BLaER1 (cell line): ENCODE results near the gene ETDA.

Source experiments
- H3K27ac ChIP-seq: shearing (Covaris generic); formaldehyde crosslinking; 2 replicates; pipeline ENCODE4 v1.8.1; 2022
- H3K27me3 ChIP-seq: shearing (Covaris generic); formaldehyde crosslinking; 2 replicates; pipeline ENCODE4 v1.8.1; 2022
- H3K36me3 ChIP-seq: shearing (Covaris generic); formaldehyde crosslinking; 2 replicates; pipeline ENCODE4 v1.8.1; 2022
- H3K4me1 ChIP-seq: shearing (Covaris generic); formaldehyde crosslinking; 2 replicates; pipeline ENCODE4 v1.8.1; 2022
- H3K4me2 ChIP-seq: shearing (Covaris generic); formaldehyde crosslinking; 2 replicates; pipeline ENCODE4 v1.8.1; 2022
- H3K4me3 ChIP-seq: shearing (Covaris generic); formaldehyde crosslinking; 2 replicates; pipeline ENCODE4 v1.8.1; 2022
- H3K9ac ChIP-seq: shearing (Covaris generic); formaldehyde crosslinking; 2 replicates; pipeline ENCODE4 v1.8.1; 2022
- H3K9me3 ChIP-seq: shearing (Covaris generic); formaldehyde crosslinking; 2 replicates; pipeline ENCODE4 v1.8.1; 2022
- H4K20me1 ChIP-seq: shearing (Covaris generic); formaldehyde crosslinking; 2 replicates; pipeline ENCODE4 v1.8.1; 2022
- Cebpa-rat ChIP-seq: shearing (Covaris generic); IDR thresholded peaks from 2 replicates; pipeline ENCODE4 v1.8.1; 2022

ETDA gene

DNA sequence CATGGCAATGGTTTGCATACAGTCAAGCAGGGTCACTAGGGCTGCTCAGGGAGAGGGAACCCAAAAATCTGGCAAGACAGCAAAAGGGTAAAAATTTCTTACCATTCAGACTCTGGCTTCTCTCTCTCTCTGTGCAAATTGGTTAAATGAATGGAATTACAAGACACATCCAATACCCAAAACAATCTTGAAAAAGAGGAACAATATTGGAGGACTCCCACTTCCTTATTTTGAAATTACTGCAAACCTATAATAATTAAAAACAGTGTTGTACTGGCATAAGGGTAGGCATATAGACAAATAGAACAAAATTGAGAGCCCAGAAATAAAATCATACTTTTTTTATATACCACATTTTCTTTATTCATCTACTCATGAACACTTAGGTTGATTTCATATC, 24.1 kb downstream of the ETDA start:
- peaks cover 35% of the 10 kb centered on the region for H3K9me3 ChIP-seq
- H3K4me3 ChIP-seq: no peak overlapping the region
- TF ChIP-seq Cebpa-rat: no peak
- no peak overlapping the region for H3K9ac ChIP-seq
- H3K36me3 ChIP-seq: no peaks in the 10 kb centered on the region
- no peaks in the 10 kb centered on the region for H4K20me1 ChIP-seq
- H3K4me1 ChIP-seq: no peaks in the 10 kb centered on the region
- H3K27ac ChIP-seq: no peak overlapping the region
- H3K4me2 ChIP-seq: no peak overlapping the region
- H3K27me3 ChIP-seq: peaks cover 37% of the 10 kb centered on the region

DNA sequence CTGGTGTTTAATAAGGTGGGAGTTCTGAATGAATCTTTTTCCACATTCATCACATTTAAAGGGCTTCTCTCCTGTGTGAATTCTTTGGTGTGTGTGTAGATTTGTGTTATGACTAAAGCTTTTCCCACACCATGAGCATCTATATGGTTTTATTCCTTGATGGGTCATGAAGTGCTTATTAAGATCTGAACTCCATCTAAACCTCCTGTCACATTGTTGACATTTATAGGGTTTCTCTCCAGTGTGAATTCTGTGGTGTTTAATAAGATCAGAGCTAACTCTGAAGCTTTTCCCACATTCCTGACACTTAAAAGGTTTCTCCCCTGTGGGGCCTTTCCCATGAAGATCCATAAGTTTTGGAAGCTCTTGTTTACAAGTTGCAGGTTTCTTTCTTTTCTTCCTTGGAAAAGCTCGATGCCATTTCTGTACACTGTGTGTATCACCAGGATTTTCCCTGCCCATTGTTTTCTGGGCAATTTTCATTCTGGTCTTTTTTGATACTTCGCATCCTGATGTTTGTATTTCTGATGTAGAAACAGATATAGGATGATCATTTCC, 35.5 kb downstream of the ETDA start:
- H3K4me1 ChIP-seq: no peaks in the 10 kb centered on the region
- no peak for TF ChIP-seq Cebpa-rat
- H3K36me3 ChIP-seq: peaks cover 43% of the 10 kb centered on the region
- peaks cover 34% of the 10 kb centered on the region for H3K27me3 ChIP-seq
- no peak overlapping the region for H3K4me2 ChIP-seq
- no peak overlapping the region for H3K9ac ChIP-seq
- peaks cover 77% of the 10 kb centered on the region for H3K9me3 ChIP-seq
- no peaks in the 10 kb centered on the region for H4K20me1 ChIP-seq
- no peak overlapping the region for H3K27ac ChIP-seq
- no peak overlapping the region for H3K4me3 ChIP-seq

DNA sequence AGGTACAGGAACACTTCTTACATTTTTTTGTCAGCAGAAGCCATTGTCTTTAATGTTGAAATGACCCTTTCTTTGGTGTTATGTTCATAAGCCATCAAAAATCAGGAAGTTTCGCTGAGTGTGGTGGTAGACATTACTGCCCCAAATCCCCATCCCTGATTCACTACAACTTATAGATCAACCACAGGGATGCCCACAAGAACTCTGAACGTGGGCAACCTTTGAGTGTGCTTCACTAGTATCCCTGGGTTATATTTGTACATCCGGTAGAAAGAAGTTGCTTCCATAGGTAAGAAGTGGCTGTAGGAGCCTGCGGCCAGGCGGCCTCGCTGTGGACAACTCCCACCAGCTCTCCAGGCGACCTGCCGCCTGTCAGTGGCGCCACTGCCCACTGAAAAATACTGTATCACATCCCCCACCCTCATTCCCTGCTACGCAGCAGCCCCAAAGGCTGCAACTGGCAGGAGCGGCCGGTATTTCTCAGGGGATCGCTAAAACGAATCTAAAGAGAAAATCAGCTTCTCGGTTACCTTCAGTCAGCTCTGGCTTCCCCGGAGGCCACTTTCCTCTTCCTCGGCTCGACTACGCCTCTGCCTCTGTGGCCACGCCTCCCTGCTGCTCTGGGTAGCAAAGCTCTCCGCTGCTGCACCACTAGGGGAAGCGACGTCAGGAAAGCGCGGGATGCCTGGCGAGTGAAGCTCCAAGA, 43.5 kb downstream of the ETDA start:
- Histone ChIP-seq H3K27me3 (peaks cover 60% of the 10 kb centered on the region), H3K9me3 (peaks cover 10% of the 10 kb centered on the region), H3K27ac (no peak overlapping the region), H3K4me1 (peaks cover 5% of the 10 kb centered on the region), H3K9ac (0 out of 2 replicates have a peak overlapping the region, but pooled peaks have one; percentile 20), H3K36me3 (peaks cover 13% of the 10 kb centered on the region), H3K4me3 (peak overlapping the region; percentile 62), H4K20me1 (peaks cover 5% of the 10 kb centered on the region), H3K4me2 (peak overlapping the region; percentile 73)
- TF ChIP-seq Cebpa-rat: no peak

DNA sequence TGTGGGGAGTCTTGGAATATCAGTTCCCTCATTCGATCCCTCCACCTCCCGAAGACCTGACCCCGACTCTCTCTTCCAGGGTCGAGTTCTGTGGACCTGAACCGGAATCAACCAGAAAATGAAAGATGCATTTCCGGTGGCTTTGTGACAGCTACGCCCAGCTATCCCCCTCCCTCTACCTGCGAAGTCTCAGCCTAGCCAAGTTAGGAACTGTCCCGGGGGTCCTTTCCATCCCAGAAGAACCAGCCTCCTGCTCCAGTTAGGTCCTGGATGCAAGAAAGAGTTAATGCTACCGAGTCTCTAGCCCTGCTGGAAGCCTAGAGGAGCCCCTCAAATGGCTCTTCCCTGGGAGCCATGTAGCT, 44.1 kb downstream of the ETDA start:
- Histone ChIP-seq H3K27ac (no peak overlapping the region), H3K4me1 (peaks cover 5% of the 10 kb centered on the region), H4K20me1 (peaks cover 6% of the 10 kb centered on the region), H3K9ac (0 out of 2 replicates have a peak overlapping the region, but pooled peaks have one; percentile 20), H3K4me2 (peak overlapping the region; percentile 73), H3K4me3 (peak overlapping the region; percentile 62), H3K36me3 (peaks cover 13% of the 10 kb centered on the region), H3K9me3 (peaks cover 10% of the 10 kb centered on the region), H3K27me3 (peaks cover 62% of the 10 kb centered on the region)
- no peak for TF ChIP-seq Cebpa-rat

DNA sequence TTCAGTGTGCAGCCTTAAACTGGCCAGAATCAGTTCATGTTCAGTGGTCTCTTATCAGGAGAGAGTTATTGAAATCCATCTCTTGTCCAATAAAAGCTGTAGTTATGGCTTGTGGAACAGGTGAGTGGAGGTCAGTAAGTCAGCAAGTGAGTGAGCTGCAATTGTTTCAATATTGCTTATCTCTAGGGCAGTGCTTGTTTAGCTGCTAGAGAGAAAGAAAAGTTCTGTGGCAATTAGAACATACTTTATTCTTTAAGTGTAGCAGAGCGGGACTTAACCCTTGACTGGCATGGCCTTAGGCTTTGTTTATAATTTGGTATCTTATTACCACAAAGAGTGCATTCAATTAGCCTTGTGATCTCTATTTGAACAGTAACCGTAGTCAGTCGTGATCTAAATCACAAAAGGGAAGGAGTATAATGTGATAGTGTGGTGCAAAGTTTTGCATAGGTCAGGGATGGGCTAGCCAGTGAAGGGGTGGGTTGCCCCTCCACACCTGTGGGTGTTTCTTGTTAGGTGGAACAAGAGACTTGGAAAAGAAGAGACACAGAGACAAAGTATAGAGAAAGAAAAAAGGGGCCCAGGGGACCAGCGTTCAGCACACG, 50.5 kb downstream of the ETDA start:
- Histone ChIP-seq H3K27ac (no peak overlapping the region), H3K9ac (no peak overlapping the region), H3K9me3 (no peaks in the 10 kb centered on the region), H3K36me3 (no peaks in the 10 kb centered on the region), H3K27me3 (peaks cover 76% of the 10 kb centered on the region), H3K4me3 (no peak overlapping the region), H3K4me2 (no peak overlapping the region), H4K20me1 (peaks cover 24% of the 10 kb centered on the region; the same call in 1 of the 2 replicates), H3K4me1 (no peaks in the 10 kb centered on the region)
- no peak for TF ChIP-seq Cebpa-rat
